Measurements from ENCODE around the gene MEGF8. TPM values are rescaled to one million over a fixed set of nuclear protein-coding genes. Genes with fewer than 3 reads are reported as not detected.

The MEGF8 gene
- total RNA-seq, 1 donor from 2014 or later: 27.9 TPM

GRCh38 chr19:42355896-42356295 lies 30.5 kb downstream of the MEGF8 start:
- DNase-seq: no peak

GRCh38 chr19:42356686-42357085 lies 31.3 kb downstream of the MEGF8 start:
- no peak for DNase-seq

- DNase-seq: no peak
Observed at GRCh38 chr19:42357290-42357689, 31.9 kb downstream of the MEGF8 start.

GRCh38 chr19:42360787-42361544 lies 35.5 kb downstream of the MEGF8 start:
- no peak for DNase-seq

GRCh38 chr19:42361545-42361910 lies 36.1 kb downstream of the MEGF8 start:
- DNase-seq: no peak

GRCh38 chr19:42362342-42362741 lies 36.9 kb downstream of the MEGF8 start:
- no peak for DNase-seq

GRCh38 chr19:42362891-42363440 lies 37.5 kb downstream of the MEGF8 start:
- no peak for DNase-seq

- DNase-seq: no peak
Observed at GRCh38 chr19:42363614-42364346, 38.3 kb downstream of the MEGF8 start.

- peak; percentile 48 for DNase-seq
Observed at GRCh38 chr19:42366673-42367072, 41.2 kb downstream of the MEGF8 start.

- no peak for DNase-seq
Observed at GRCh38 chr19:42367929-42368328, 42.5 kb downstream of the MEGF8 start.

- no peak for DNase-seq
Observed at GRCh38 chr19:42368360-42368759, 42.9 kb downstream of the MEGF8 start.

- no peak for DNase-seq
Observed at GRCh38 chr19:42368765-42369164, 43.3 kb downstream of the MEGF8 start.

- no peak for DNase-seq
Observed at GRCh38 chr19:42369433-42370067, 44.1 kb downstream of the MEGF8 start.

- no peak for DNase-seq
Observed at GRCh38 chr19:42370068-42370520, 44.7 kb downstream of the MEGF8 start.

GRCh38 chr19:42370626-42371175 lies 45.3 kb downstream of the MEGF8 start:
- DNase-seq: no peak

- DNase-seq: no peak
Observed at GRCh38 chr19:42374826-42375376, 49.5 kb downstream of the MEGF8 start.

GRCh38 chr19:42375415-42376176 lies 50.2 kb downstream of the MEGF8 start:
- no peak for DNase-seq

GRCh38 chr19:42376177-42376555 lies 50.7 kb downstream of the MEGF8 start:
- DNase-seq: no peak

- DNase-seq: no peak
Observed at GRCh38 chr19:42378225-42379215, 53.1 kb downstream of the MEGF8 start.

- DNase-seq: no peak
Observed at GRCh38 chr19:42380155-42380554, 54.7 kb downstream of the MEGF8 start.

Data from tongue (tissue), 2 donors.